ENCODE results near the gene TMEM245. TPM values are rescaled to one million over a fixed set of nuclear protein-coding genes. Genes with fewer than 3 reads are reported as not detected.

TMEM245 gene
- total RNA-seq, 1 experiment from 2014 or later, result 45.1 TPM

DNA sequence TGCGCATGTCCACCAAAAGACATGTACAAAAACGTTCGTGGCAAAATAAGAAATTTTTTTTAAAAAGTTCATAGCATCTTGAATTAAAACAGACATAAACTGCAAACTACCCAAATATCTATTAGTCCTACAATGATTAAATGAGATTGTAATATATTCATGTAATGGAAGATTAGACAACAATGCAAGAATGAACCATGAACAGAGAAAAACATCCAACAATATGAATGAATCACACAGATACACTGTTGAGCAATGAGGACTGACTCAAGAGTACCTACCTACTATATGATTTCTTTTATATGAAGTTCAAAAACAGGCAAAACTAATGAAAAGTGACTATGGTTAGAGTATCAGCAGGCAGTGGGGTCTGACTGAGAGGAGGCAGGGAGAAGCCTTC, 88.5 kb downstream of the TMEM245 start:
- Histone ChIP-seq H3K4me3 (no peak overlapping the region), H3K27ac (no peak overlapping the region), H3K9me3 (replicated peaks) (no peaks in the 10 kb centered on the region), H3K4me1 (replicated peaks) (peaks cover 9% of the 10 kb centered on the region), H3K27me3 (replicated peaks) (no peaks in the 10 kb centered on the region), H3K36me3 (peaks cover 44% of the 10 kb centered on the region)
- no peak for DNase-seq (ENCODE audit: low read depth in 1 of 2, low spot score in 2 of 2)

DNA sequence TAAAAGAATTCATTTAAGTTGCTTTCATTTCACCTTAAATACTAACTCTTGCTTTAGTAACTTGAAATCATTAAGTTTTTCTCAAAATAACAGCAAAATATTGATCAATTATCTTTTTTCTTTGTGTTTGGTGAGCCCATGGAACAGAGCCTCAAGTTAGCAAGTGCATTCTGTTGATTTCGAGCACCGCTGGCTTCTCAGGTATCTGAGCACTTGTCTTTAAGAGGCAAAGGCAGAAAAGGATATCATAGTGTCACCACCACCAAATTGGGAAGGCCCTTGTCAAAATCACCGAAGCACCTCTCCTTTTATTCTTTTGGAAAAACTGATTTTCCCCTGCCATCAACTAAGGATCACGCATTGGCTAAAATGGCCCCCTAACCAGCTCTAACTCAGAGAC, 89.3 kb downstream of the TMEM245 start:
- Histone ChIP-seq H3K27ac (no peak overlapping the region), H3K9me3 (replicated peaks) (no peaks in the 10 kb centered on the region), H3K4me1 (replicated peaks) (peaks cover 4% of the 10 kb centered on the region), H3K4me3 (no peak overlapping the region), H3K36me3 (peaks cover 43% of the 10 kb centered on the region), H3K27me3 (replicated peaks) (no peaks in the 10 kb centered on the region)
- no peak for DNase-seq (ENCODE audit: low read depth in 1 of 2, low spot score in 2 of 2)

DNA sequence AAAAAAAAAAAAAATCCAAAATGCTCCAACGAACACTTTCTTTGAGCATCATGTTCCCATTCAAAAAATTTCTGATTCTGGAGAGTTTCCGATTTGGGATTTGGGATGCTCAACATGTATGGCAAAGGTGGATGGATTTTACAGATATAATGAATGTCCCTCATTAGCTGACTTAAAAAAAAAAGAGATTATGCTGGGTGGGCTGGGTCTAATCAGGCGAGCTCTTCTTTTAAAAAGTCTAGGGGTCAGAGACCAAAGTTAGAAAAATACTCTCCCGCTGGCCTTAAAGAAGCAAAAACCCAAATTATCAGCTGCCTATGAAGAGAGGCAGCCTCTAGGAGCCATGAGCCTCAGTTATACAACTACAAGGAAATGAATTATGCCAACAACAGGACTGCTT, 91.3 kb downstream of the TMEM245 start:
- H3K4me3 ChIP-seq, result no peak overlapping the region
- H3K27ac ChIP-seq, result no peak overlapping the region
- H3K27me3 ChIP-seq (replicated peaks), result no peaks in the 10 kb centered on the region
- no peaks in the 10 kb centered on the region for H3K9me3 ChIP-seq (replicated peaks)
- DNase-seq (ENCODE audit: low read depth in 1 of 2, low spot score in 2 of 2), result no peak
- H3K36me3 ChIP-seq, result peaks cover 28% of the 10 kb centered on the region
- no peaks in the 10 kb centered on the region for H3K4me1 ChIP-seq (replicated peaks)

DNA sequence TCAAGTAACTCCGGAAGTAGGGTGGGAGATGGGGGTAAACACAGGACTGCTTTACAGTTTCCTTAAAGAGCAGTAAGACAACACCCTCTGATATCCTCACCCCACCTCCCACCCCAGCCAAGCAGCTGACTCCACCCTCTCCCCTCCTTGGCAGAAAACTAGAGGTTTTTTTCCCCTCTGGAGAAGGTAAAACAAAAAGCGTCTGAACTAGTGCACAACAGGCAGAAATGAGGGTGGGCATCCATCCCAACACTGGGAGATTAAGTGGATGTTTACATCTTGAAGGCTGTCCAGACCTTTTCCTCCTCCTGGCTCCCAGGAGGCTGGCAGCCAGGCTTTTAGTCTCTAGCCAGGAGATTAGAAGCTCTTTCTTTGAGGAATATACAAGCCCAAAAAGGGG, 92.6 kb downstream of the TMEM245 start:
- Histone ChIP-seq H3K36me3 (peaks cover 20% of the 10 kb centered on the region), H3K4me3 (no peak overlapping the region), H3K27me3 (replicated peaks) (no peaks in the 10 kb centered on the region), H3K9me3 (replicated peaks) (no peaks in the 10 kb centered on the region), H3K27ac (no peak overlapping the region), H3K4me1 (replicated peaks) (peaks cover 7% of the 10 kb centered on the region)
- DNase-seq (ENCODE audit: low read depth in 1 of 2, low spot score in 2 of 2), result no peak

DNA sequence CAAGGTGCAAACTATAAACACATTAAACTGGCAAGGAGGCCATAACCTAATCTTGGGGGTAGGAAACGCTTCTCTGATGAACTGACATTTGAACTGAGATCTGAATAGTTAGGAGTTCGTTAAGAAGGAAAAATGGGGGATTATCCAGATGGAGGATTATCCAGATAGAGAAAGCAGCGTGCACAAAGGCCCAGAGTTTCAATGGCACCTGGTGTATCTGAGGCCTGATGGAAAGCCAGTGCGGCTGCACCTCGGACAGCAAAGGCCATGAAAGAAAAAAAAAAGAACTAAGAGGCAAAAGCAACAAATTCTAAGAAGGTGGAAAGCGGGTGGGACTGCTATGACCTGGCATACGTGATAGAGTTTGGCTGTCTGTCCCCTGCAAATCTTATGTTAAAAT, 93.4 kb downstream of the TMEM245 start:
- DNase-seq (ENCODE audit: low read depth in 1 of 2, low spot score in 2 of 2), result no peak
- H3K27ac ChIP-seq, result no peak overlapping the region
- H3K4me1 ChIP-seq (replicated peaks), result peaks cover 7% of the 10 kb centered on the region

DNA sequence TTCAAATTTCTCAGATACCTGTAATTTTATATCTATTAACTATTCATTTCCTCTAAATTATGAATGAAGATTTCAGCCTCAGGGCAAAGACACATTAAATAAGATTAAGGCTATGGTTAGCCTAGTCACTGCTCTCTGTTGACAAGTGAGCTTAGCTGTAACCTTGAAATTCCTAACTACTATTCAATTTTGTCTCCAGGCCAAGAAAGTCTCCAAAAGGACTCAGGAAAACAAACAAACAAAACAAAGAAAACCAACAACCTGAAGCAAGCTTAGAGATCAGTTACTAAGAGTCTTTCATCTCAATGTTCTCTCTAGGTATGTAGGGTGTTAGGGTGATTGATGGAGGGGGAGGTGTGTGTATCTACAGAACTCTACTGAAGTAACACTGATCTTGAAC, 96.9 kb downstream of the TMEM245 start:
- Histone ChIP-seq H3K4me3 (no peak overlapping the region), H3K4me1 (replicated peaks) (peaks cover 7% of the 10 kb centered on the region), H3K36me3 (peaks cover 29% of the 10 kb centered on the region), H3K27ac (no peak overlapping the region), H3K9me3 (replicated peaks) (no peaks in the 10 kb centered on the region), H3K27me3 (replicated peaks) (no peaks in the 10 kb centered on the region)
- no peak for DNase-seq (ENCODE audit: low read depth in 1 of 2, low spot score in 2 of 2)

More for the DNA sequence above, 93.4 kb downstream of the TMEM245 start:
- H3K4me3 ChIP-seq, result no peak overlapping the region
- peaks cover 16% of the 10 kb centered on the region for H3K36me3 ChIP-seq
- H3K9me3 ChIP-seq (replicated peaks), result no peaks in the 10 kb centered on the region
- no peaks in the 10 kb centered on the region for H3K27me3 ChIP-seq (replicated peaks)

DNA sequence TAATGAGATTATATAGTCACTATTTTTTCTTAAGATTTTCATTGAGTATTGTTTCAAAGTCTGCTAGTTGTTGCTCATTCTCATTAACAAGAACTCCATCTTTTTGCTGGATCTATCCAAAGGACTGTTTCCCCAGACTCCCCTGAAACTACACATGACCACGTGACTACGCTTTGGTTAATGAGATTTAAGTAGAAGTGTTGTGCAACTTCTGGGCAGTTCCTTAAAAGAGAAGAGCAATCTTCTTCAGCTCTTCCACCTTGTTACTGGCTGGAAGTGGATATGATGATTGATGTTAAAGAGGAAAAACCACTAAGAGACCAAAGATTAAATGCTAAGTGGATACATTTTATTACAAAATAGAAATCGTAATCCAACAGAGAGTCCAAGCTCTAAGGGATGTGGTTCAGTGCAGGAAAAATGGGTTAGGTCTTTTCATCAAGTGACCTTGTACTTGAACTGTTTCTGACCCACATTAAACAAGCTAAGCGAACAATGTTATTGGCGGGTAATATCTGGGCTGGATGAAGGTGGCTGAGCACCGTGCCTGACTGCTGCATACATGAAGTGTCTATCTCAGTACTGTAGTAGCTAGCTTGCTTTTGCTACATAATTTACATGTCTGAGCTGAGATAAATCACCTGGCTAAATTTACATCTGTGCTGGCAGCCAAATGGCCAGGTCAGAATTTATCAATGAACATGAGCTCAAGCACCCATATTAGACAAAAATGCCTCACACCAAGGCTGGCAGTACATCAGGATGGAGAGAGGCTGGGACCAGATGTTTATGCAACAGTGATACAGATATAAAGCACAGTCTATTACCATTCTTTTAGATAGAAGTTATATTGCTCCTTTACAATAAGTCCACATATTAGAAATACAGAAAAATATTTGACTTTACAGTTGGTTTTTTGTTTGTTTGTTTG, 98.9 kb downstream of the TMEM245 start:
- DNase-seq (ENCODE audit: low read depth in 1 of 2, low spot score in 2 of 2), result no peak
- H3K27me3 ChIP-seq (replicated peaks), result no peaks in the 10 kb centered on the region
- no peaks in the 10 kb centered on the region for H3K9me3 ChIP-seq (replicated peaks)
- no peak overlapping the region for H3K27ac ChIP-seq
- H3K36me3 ChIP-seq, result peaks cover 39% of the 10 kb centered on the region
- H3K4me3 ChIP-seq, result no peak overlapping the region
- peaks cover 7% of the 10 kb centered on the region for H3K4me1 ChIP-seq (replicated peaks)

DNA sequence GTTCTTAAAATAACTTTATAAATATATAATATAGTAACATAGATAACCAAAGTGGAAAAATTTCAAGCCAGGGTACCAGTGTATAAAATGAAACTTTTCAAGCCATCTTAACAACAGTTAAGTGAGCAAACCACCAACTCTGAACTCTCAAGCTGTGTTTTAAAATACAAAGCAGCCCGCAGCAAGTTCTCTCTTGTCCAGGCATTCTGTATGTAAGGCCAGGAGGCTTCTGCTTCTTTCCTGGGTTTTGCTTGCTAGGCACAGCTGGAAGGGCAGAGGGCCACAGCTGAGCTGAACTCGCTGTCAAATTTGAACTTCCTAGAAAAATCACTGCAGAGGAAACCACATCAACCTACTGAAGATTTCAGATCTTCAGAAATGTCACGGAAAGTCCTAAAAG, 99.6 kb downstream of the TMEM245 start:
- Histone ChIP-seq H3K27ac (no peak overlapping the region), H3K4me3 (no peak overlapping the region), H3K4me1 (replicated peaks) (peaks cover 7% of the 10 kb centered on the region), H3K27me3 (replicated peaks) (no peaks in the 10 kb centered on the region), H3K36me3 (peaks cover 41% of the 10 kb centered on the region), H3K9me3 (replicated peaks) (no peaks in the 10 kb centered on the region)
- no peak for DNase-seq (ENCODE audit: low read depth in 1 of 2, low spot score in 2 of 2)

DNA sequence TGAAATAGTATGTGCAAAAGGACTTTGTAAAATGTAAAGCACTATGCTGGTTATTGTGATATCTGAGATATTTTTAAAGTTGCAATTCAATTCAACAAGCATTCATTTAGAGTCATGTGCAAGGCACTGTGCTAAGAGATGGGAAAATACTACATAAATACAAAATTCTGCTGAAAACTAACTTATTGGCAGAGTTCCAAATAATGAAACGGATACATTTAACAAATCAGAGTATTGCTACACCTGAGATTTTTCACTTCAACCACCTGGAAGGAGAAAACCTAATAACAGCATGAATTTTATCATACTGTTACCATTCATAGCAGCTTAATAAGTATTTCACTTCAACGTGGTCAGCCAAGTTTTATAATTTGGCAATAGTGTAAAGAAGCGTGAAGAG, 100.3 kb downstream of the TMEM245 start:
- no peak overlapping the region for H3K4me3 ChIP-seq
- H3K4me1 ChIP-seq (replicated peaks), result peaks cover 12% of the 10 kb centered on the region
- H3K27me3 ChIP-seq (replicated peaks), result no peaks in the 10 kb centered on the region
- no peak for DNase-seq (ENCODE audit: low read depth in 1 of 2, low spot score in 2 of 2)
- H3K27ac ChIP-seq, result no peak overlapping the region
- H3K36me3 ChIP-seq, result peaks cover 41% of the 10 kb centered on the region
- H3K9me3 ChIP-seq (replicated peaks), result no peaks in the 10 kb centered on the region

DNA sequence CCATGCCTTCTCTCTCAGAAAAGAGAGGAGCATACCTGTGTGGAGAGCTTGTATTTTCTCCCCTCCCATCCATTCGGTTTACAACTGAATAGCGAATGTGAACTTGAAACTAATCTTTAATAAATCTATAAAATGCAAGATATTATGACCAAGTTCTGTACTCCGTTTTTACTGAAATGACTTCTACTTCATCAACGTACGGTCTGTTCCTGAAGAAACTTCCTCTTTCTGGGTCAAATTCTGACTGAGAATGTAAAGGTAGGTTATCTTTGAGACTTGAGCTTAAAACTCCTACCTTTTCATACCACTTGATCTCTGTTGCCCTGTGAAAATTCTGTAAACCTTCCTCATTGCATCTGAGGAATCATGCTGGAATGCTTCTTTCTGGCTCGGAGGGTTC, 102.3 kb downstream of the TMEM245 start:
- Histone ChIP-seq H3K4me3 (no peak overlapping the region), H3K27me3 (replicated peaks) (no peaks in the 10 kb centered on the region)

DNA sequence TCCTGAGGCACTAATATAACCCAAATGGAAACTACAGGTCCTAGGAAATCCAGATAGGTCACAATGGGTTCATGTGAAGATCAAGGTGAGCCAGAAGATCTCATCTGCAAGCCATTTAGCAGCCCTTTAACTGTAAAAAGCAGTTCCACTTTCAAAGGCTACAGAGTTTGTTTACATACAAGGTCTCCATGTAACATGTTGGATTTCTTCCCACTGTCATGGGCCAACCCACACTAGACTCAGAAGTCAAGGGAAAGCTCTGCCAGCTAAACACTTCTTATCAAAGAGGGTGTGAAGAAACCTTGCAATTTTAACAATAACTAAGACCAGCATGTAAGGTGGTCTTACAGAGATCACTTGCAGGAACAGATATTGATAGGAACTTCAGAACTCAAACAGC, 102.7 kb downstream of the TMEM245 start:
- Histone ChIP-seq H3K9me3 (replicated peaks) (peaks cover 3% of the 10 kb centered on the region; the same call in 1 of the 2 replicates), H3K27ac (no peak overlapping the region), H3K27me3 (replicated peaks) (no peaks in the 10 kb centered on the region), H3K36me3 (peaks cover 47% of the 10 kb centered on the region), H3K4me3 (no peak overlapping the region), H3K4me1 (replicated peaks) (peaks cover 14% of the 10 kb centered on the region)
- DNase-seq (ENCODE audit: low read depth in 1 of 2, low spot score in 2 of 2), result no peak

More for the DNA sequence above, 102.3 kb downstream of the TMEM245 start:
- Histone ChIP-seq H3K9me3 (replicated peaks) (peaks cover 3% of the 10 kb centered on the region; the same call in 1 of the 2 replicates), H3K4me1 (replicated peaks) (peaks cover 13% of the 10 kb centered on the region), H3K36me3 (peaks cover 47% of the 10 kb centered on the region), H3K27ac (no peak overlapping the region)
- DNase-seq (ENCODE audit: low read depth in 1 of 2, low spot score in 2 of 2), result no peak

DNA sequence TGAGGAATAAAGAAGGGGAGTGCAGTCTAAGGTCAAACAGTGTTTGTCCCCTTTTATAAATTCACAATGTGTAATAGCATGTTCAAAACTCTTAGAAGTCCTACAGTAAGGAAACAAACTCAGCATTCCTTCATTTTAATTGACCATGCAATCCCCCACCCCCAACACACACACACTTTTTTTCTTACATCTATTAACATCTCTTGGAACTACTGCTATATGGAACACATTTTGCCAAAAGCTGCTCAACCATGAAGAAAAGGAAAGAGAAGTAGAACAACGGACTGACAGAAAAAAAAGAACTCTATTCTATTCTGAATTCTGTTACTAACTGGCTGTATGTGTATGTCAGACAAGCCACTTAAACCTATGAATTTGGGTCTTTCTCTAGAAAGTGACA, 103.6 kb downstream of the TMEM245 start:
- Histone ChIP-seq H3K27me3 (replicated peaks) (no peaks in the 10 kb centered on the region), H3K4me1 (replicated peaks) (peaks cover 23% of the 10 kb centered on the region), H3K4me3 (no peak overlapping the region), H3K27ac (no peak overlapping the region), H3K36me3 (peaks cover 51% of the 10 kb centered on the region), H3K9me3 (replicated peaks) (peaks cover 3% of the 10 kb centered on the region; the same call in 1 of the 2 replicates)
- no peak for DNase-seq (ENCODE audit: low read depth in 1 of 2, low spot score in 2 of 2)

DNA sequence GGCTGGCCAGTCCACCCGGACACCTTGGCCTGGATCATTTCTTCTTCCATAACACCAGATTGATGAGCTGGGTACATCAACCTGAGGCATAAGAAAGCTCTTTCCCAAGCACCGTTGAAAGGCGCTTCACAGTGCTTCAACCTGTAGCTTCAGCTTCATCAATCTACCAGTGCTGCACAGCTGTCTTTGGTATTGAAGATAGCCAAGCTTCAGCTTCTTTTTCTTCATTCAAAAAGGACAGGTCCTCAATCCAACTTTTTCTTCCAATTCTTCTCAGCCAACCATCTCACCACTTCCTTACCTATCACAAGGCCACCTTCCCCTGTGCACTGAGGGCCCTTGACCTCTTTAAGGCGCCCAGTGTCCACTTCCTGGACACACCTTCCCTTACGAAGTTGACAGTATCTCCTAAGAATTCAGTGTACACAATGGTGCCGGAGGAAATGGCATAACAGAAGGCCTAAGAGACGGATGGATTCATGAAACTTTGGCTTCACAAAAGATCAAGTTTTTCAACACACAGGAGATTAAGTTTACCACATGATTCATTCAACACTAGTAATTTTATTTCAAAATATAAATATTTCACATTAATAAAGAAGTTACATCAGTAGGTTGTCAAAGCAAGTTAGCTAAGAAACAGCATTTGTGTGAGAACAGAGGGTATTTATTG, 105.0 kb downstream of the TMEM245 start:
- H3K4me3 ChIP-seq, result no peak overlapping the region
- DNase-seq (ENCODE audit: low read depth in 1 of 2, low spot score in 2 of 2), result no peak
- peaks cover 40% of the 10 kb centered on the region for H3K36me3 ChIP-seq
- H3K27me3 ChIP-seq (replicated peaks), result no peaks in the 10 kb centered on the region
- peaks cover 32% of the 10 kb centered on the region for H3K4me1 ChIP-seq (replicated peaks)
- peaks cover 3% of the 10 kb centered on the region; the same call in 1 of the 2 replicates for H3K9me3 ChIP-seq (replicated peaks)
- H3K27ac ChIP-seq, result no peak overlapping the region; the same call in 1 of the 2 replicates
